Effector memory CD4-positive, alpha-beta T cell (primary cell): ENCODE results near the gene EPS8L2.
"Not testable (repeated sequence)": the region's sequence is repeated elsewhere in the genome, so short reads cannot be mapped to it uniquely, and the experiment has no call there.

ENCODE experiments used
- DNase-seq, 3 donors: peaks; one replicate each; pipeline ENCODE4 v3.0.0-alpha.2; 2020
- H3K27ac ChIP-seq: 2 replicates; pipeline ENCODE4 v1.7.0; 2013; ENCODE audit warnings: mild to moderate bottlenecking, low read length, moderate library complexity; ENCODE audit not compliant: insufficient read depth, poor library complexity, severe bottlenecking
- H3K27me3 ChIP-seq: replicated peaks from 2 replicates; pipeline ENCODE4 v1.7.0; 2013; ENCODE audit warnings: mild to moderate bottlenecking, low read length; ENCODE audit not compliant: insufficient read depth, control insufficient read depth, poor library complexity, severe bottlenecking
- H3K36me3 ChIP-seq: 2 replicates; pipeline ENCODE4 v1.7.0; 2013; ENCODE audit warnings: mild to moderate bottlenecking, low read length, moderate library complexity; ENCODE audit not compliant: control insufficient read depth, insufficient read depth
- H3K4me1 ChIP-seq: 2 replicates; pipeline ENCODE4 v1.7.0; 2013; ENCODE audit warnings: low read length, mild to moderate bottlenecking; ENCODE audit not compliant: control insufficient read depth, insufficient read depth, poor library complexity, severe bottlenecking
- H3K4me3 ChIP-seq: 2 replicates; pipeline ENCODE4 v1.7.0; 2013; ENCODE audit warnings: low read length, low read depth, mild to moderate bottlenecking; ENCODE audit not compliant: insufficient read depth, poor library complexity, severe bottlenecking
- H3K9me3 ChIP-seq: 2 replicates; pipeline ENCODE4 v1.7.0; 2013; ENCODE audit warnings: mild to moderate bottlenecking, low read length, moderate library complexity; ENCODE audit not compliant: control insufficient read depth

EPS8L2 gene

GRCh38 chr11:737366-737765 lies 31.3 kb downstream of the EPS8L2 start:
- no peaks in the 10 kb centered on the region for H3K9me3 ChIP-seq
- peak overlapping the region; percentile 24 for H3K4me3 ChIP-seq
- no peak overlapping the region for H3K27ac ChIP-seq

GRCh38 chr11:737899-738298 lies 31.9 kb downstream of the EPS8L2 start:
- not testable (repeated sequence) for H3K36me3 ChIP-seq, DNase-seq, H3K9me3 ChIP-seq, H3K27me3 ChIP-seq, H3K4me1 ChIP-seq, H3K27ac ChIP-seq
- peak overlapping the region; percentile 24 for H3K4me3 ChIP-seq

More at GRCh38 chr11:737366-737765, 31.3 kb downstream of the EPS8L2 start:
- H3K27me3 ChIP-seq, result no peaks in the 10 kb centered on the region
- DNase-seq, result no peak
- peaks cover 7% of the 10 kb centered on the region for H3K4me1 ChIP-seq
- H3K36me3 ChIP-seq, result no peaks in the 10 kb centered on the region

GRCh38 chr11:742156-742546 lies 36.1 kb downstream of the EPS8L2 start:
- Histone ChIP-seq H3K9me3 (no peaks in the 10 kb centered on the region), H3K27ac (no peak overlapping the region), H3K36me3 (no peaks in the 10 kb centered on the region), H3K4me3 (no peak overlapping the region), H3K27me3 (no peaks in the 10 kb centered on the region), H3K4me1 (peaks cover 10% of the 10 kb centered on the region)
- no peak for DNase-seq

- H3K4me1 ChIP-seq, result peaks cover 8% of the 10 kb centered on the region
- no peak for DNase-seq
- H3K9me3 ChIP-seq, result no peaks in the 10 kb centered on the region
- no peak overlapping the region for H3K27ac ChIP-seq
- no peaks in the 10 kb centered on the region for H3K36me3 ChIP-seq
- H3K27me3 ChIP-seq, result no peaks in the 10 kb centered on the region
- H3K4me3 ChIP-seq, result no peak overlapping the region
Measured at GRCh38 chr11:742571-743201, 36.7 kb downstream of the EPS8L2 start.

GRCh38 chr11:745428-745827 lies 39.4 kb downstream of the EPS8L2 start:
- Histone ChIP-seq H3K36me3 (no peaks in the 10 kb centered on the region), H3K4me1 (peaks cover 14% of the 10 kb centered on the region), H3K9me3 (no peaks in the 10 kb centered on the region), H3K4me3 (no peak overlapping the region), H3K27ac (no peak overlapping the region), H3K27me3 (no peaks in the 10 kb centered on the region)
- no peak for DNase-seq

- H3K4me3 ChIP-seq, result peak overlapping the region; percentile 87
- no peaks in the 10 kb centered on the region for H3K36me3 ChIP-seq
- peaks cover 14% of the 10 kb centered on the region for H3K4me1 ChIP-seq
- H3K27me3 ChIP-seq, result no peaks in the 10 kb centered on the region
- DNase-seq, result no peak
- H3K9me3 ChIP-seq, result no peaks in the 10 kb centered on the region
- peak overlapping the region; percentile 66 for H3K27ac ChIP-seq
Measured at GRCh38 chr11:746289-747157, 40.5 kb downstream of the EPS8L2 start.

GRCh38 chr11:747158-748006 lies 41.4 kb downstream of the EPS8L2 start, which contains the start of gene TALDO1:
Gene TALDO1, plus strand, starts transcription at chr11:747464. Its CDS starts 18 bp downstream, at chr11:747482.
- H3K36me3 ChIP-seq, result peaks cover 3% of the 10 kb centered on the region
- peak; percentile 67 to 78 (median 73) for DNase-seq
- H3K9me3 ChIP-seq, result no peaks in the 10 kb centered on the region
- H3K4me1 ChIP-seq, result peaks cover 14% of the 10 kb centered on the region
- peak within 1 kb of the TSS; percentile 66 for H3K27ac ChIP-seq
- peak within 1 kb of the TSS; percentile 87 for H3K4me3 ChIP-seq
- no peaks in the 10 kb centered on the region for H3K27me3 ChIP-seq

- Histone ChIP-seq H3K27ac (peak overlapping the region; percentile 66), H3K27me3 (no peaks in the 10 kb centered on the region), H3K9me3 (no peaks in the 10 kb centered on the region), H3K36me3 (peaks cover 3% of the 10 kb centered on the region), H3K4me3 (peak overlapping the region; percentile 87), H3K4me1 (peaks cover 14% of the 10 kb centered on the region)
- DNase-seq, result no peak
Measured at GRCh38 chr11:748007-748359, 42.0 kb downstream of the EPS8L2 start.

GRCh38 chr11:749731-750130 lies 43.7 kb downstream of the EPS8L2 start:
- Histone ChIP-seq H3K27ac (no peak overlapping the region), H3K27me3 (no peaks in the 10 kb centered on the region), H3K9me3 (no peaks in the 10 kb centered on the region), H3K4me3 (no peak overlapping the region), H3K36me3 (peaks cover 3% of the 10 kb centered on the region), H3K4me1 (peaks cover 14% of the 10 kb centered on the region)
- no peak for DNase-seq
